Measurements from ENCODE around the gene CASK.
"Not testable (repeated sequence)": the region's sequence is repeated elsewhere in the genome, so short reads cannot be mapped to it uniquely, and the experiment has no call there.

CASK gene

GRCh38 chrX:41519468-41519867, 403.9 kb downstream of the CASK start:
- H3K4me3 ChIP-seq (ENCODE audit: low read length), result no peak overlapping the region
- H3K4me2 ChIP-seq (ENCODE audit: low read length), result no peak overlapping the region
- peaks cover 4% of the 10 kb centered on the region for H3K4me1 ChIP-seq (ENCODE audit: control insufficient read depth, insufficient read depth, low read length)
- no peaks in the 10 kb centered on the region for H3K36me3 ChIP-seq (ENCODE audit: insufficient read depth, low read length)
- no peak overlapping the region for H3K9ac ChIP-seq (ENCODE audit: low read depth, low read length)
- no peaks in the 10 kb centered on the region for H3K9me3 ChIP-seq (replicated peaks; ENCODE audit: low read length)
- H3K27me3 ChIP-seq (ENCODE audit: control insufficient read depth, insufficient read depth, low read length), result peaks cover 17% of the 10 kb centered on the region

- H3K4me1 ChIP-seq (ENCODE audit: control insufficient read depth, insufficient read depth, low read length), result no peaks in the 10 kb centered on the region
- no peak overlapping the region for H3K4me2 ChIP-seq (ENCODE audit: low read length)
- no peaks in the 10 kb centered on the region for H3K9me3 ChIP-seq (replicated peaks; ENCODE audit: low read length)
- H3K4me3 ChIP-seq (ENCODE audit: low read length), result no peak overlapping the region
- peaks cover 17% of the 10 kb centered on the region for H3K27me3 ChIP-seq (ENCODE audit: control insufficient read depth, insufficient read depth, low read length)
- H3K36me3 ChIP-seq (ENCODE audit: insufficient read depth, low read length), result no peaks in the 10 kb centered on the region
- H3K9ac ChIP-seq (ENCODE audit: low read depth, low read length), result no peak overlapping the region
Measured at GRCh38 chrX:41518841-41519220, 404.5 kb downstream of the CASK start.

- no peak overlapping the region for H3K4me2 ChIP-seq (ENCODE audit: low read length)
- no peaks in the 10 kb centered on the region for H3K4me1 ChIP-seq (ENCODE audit: control insufficient read depth, insufficient read depth, low read length)
- H3K27me3 ChIP-seq (ENCODE audit: control insufficient read depth, insufficient read depth, low read length), result peaks cover 17% of the 10 kb centered on the region
- H3K9me3 ChIP-seq (replicated peaks; ENCODE audit: low read length), result no peaks in the 10 kb centered on the region
- H3K4me3 ChIP-seq (ENCODE audit: low read length), result no peak overlapping the region
- H3K36me3 ChIP-seq (ENCODE audit: insufficient read depth, low read length), result no peaks in the 10 kb centered on the region
- H3K9ac ChIP-seq (ENCODE audit: low read depth, low read length), result no peak overlapping the region
Measured at GRCh38 chrX:41518127-41518840, 405.1 kb downstream of the CASK start.

GRCh38 chrX:41516999-41517765, 406.2 kb downstream of the CASK start:
- no peak overlapping the region for H3K4me3 ChIP-seq (ENCODE audit: low read length)
- no peak overlapping the region for H3K4me2 ChIP-seq (ENCODE audit: low read length)
- H3K36me3 ChIP-seq (ENCODE audit: insufficient read depth, low read length), result no peaks in the 10 kb centered on the region
- H3K9ac ChIP-seq (ENCODE audit: low read depth, low read length), result no peak overlapping the region
- no peaks in the 10 kb centered on the region for H3K4me1 ChIP-seq (ENCODE audit: control insufficient read depth, insufficient read depth, low read length)
- H3K27me3 ChIP-seq (ENCODE audit: control insufficient read depth, insufficient read depth, low read length), result peaks cover 17% of the 10 kb centered on the region
- no peaks in the 10 kb centered on the region for H3K9me3 ChIP-seq (replicated peaks; ENCODE audit: low read length)

GRCh38 chrX:41516456-41516855, 406.9 kb downstream of the CASK start:
- Histone ChIP-seq H3K4me2 (ENCODE audit: low read length) (no peak overlapping the region), H3K9me3 (replicated peaks; ENCODE audit: low read length) (no peaks in the 10 kb centered on the region), H3K27me3 (ENCODE audit: control insufficient read depth, insufficient read depth, low read length) (peaks cover 14% of the 10 kb centered on the region), H3K4me3 (ENCODE audit: low read length) (no peak overlapping the region), H3K36me3 (ENCODE audit: insufficient read depth, low read length) (no peaks in the 10 kb centered on the region), H3K4me1 (ENCODE audit: control insufficient read depth, insufficient read depth, low read length) (no peaks in the 10 kb centered on the region), H3K9ac (ENCODE audit: low read depth, low read length) (no peak overlapping the region)

- no peak overlapping the region for H3K4me2 ChIP-seq (ENCODE audit: low read length)
- no peaks in the 10 kb centered on the region for H3K9me3 ChIP-seq (replicated peaks; ENCODE audit: low read length)
- H3K36me3 ChIP-seq (ENCODE audit: insufficient read depth, low read length), result no peaks in the 10 kb centered on the region
- H3K9ac ChIP-seq (ENCODE audit: low read depth, low read length), result no peak overlapping the region
- peaks cover 10% of the 10 kb centered on the region for H3K27me3 ChIP-seq (ENCODE audit: control insufficient read depth, insufficient read depth, low read length)
- no peak overlapping the region for H3K4me3 ChIP-seq (ENCODE audit: low read length)
- no peaks in the 10 kb centered on the region for H3K4me1 ChIP-seq (ENCODE audit: control insufficient read depth, insufficient read depth, low read length)
Measured at GRCh38 chrX:41515376-41515775, 408.0 kb downstream of the CASK start.

GRCh38 chrX:41514179-41514578, 409.2 kb downstream of the CASK start:
- peaks cover 10% of the 10 kb centered on the region for H3K27me3 ChIP-seq (ENCODE audit: control insufficient read depth, insufficient read depth, low read length)
- no peak overlapping the region for H3K9ac ChIP-seq (ENCODE audit: low read depth, low read length)
- H3K4me1 ChIP-seq (ENCODE audit: control insufficient read depth, insufficient read depth, low read length), result no peaks in the 10 kb centered on the region
- H3K36me3 ChIP-seq (ENCODE audit: insufficient read depth, low read length), result no peaks in the 10 kb centered on the region
- H3K4me2 ChIP-seq (ENCODE audit: low read length), result no peak overlapping the region
- H3K9me3 ChIP-seq (replicated peaks; ENCODE audit: low read length), result no peaks in the 10 kb centered on the region
- no peak overlapping the region for H3K4me3 ChIP-seq (ENCODE audit: low read length)

GRCh38 chrX:41512853-41513252, 410.5 kb downstream of the CASK start:
- H3K9me3 ChIP-seq (replicated peaks; ENCODE audit: low read length); H3K4me3 ChIP-seq (ENCODE audit: low read length); H3K9ac ChIP-seq (ENCODE audit: low read depth, low read length); H3K4me1 ChIP-seq (ENCODE audit: control insufficient read depth, insufficient read depth, low read length); H3K27me3 ChIP-seq (ENCODE audit: control insufficient read depth, insufficient read depth, low read length); H3K4me2 ChIP-seq (ENCODE audit: low read length); H3K36me3 ChIP-seq (ENCODE audit: insufficient read depth, low read length): not testable (repeated sequence)

- Histone ChIP-seq H3K4me3 (ENCODE audit: low read length) (no peak overlapping the region), H3K27me3 (ENCODE audit: control insufficient read depth, insufficient read depth, low read length) (peaks cover 10% of the 10 kb centered on the region), H3K4me2 (ENCODE audit: low read length) (no peak overlapping the region), H3K9ac (ENCODE audit: low read depth, low read length) (no peak overlapping the region), H3K36me3 (ENCODE audit: insufficient read depth, low read length) (no peaks in the 10 kb centered on the region), H3K9me3 (replicated peaks; ENCODE audit: low read length) (no peaks in the 10 kb centered on the region), H3K4me1 (ENCODE audit: control insufficient read depth, insufficient read depth, low read length) (no peaks in the 10 kb centered on the region)
Measured at GRCh38 chrX:41512394-41512793, 411.0 kb downstream of the CASK start.

GRCh38 chrX:41507919-41508318, 415.4 kb downstream of the CASK start:
- Histone ChIP-seq H3K4me2 (ENCODE audit: low read length) (no peak overlapping the region), H3K4me3 (ENCODE audit: low read length) (no peak overlapping the region), H3K9me3 (replicated peaks; ENCODE audit: low read length) (no peaks in the 10 kb centered on the region), H3K9ac (ENCODE audit: low read depth, low read length) (no peak overlapping the region), H3K27me3 (ENCODE audit: control insufficient read depth, insufficient read depth, low read length) (peaks cover 3% of the 10 kb centered on the region), H3K4me1 (ENCODE audit: control insufficient read depth, insufficient read depth, low read length) (no peaks in the 10 kb centered on the region), H3K36me3 (ENCODE audit: insufficient read depth, low read length) (no peaks in the 10 kb centered on the region)

- H3K27me3 ChIP-seq (ENCODE audit: control insufficient read depth, insufficient read depth, low read length), result peaks cover 7% of the 10 kb centered on the region
- H3K4me3 ChIP-seq (ENCODE audit: low read length), result no peak overlapping the region
- no peaks in the 10 kb centered on the region for H3K4me1 ChIP-seq (ENCODE audit: control insufficient read depth, insufficient read depth, low read length)
- no peak overlapping the region for H3K4me2 ChIP-seq (ENCODE audit: low read length)
- no peak overlapping the region for H3K9ac ChIP-seq (ENCODE audit: low read depth, low read length)
- no peaks in the 10 kb centered on the region for H3K36me3 ChIP-seq (ENCODE audit: insufficient read depth, low read length)
- H3K9me3 ChIP-seq (replicated peaks; ENCODE audit: low read length), result no peaks in the 10 kb centered on the region
Measured at GRCh38 chrX:41502004-41502403, 421.4 kb downstream of the CASK start.

GRCh38 chrX:41499984-41500383, 423.4 kb downstream of the CASK start:
- Histone ChIP-seq H3K27me3 (ENCODE audit: control insufficient read depth, insufficient read depth, low read length) (peaks cover 4% of the 10 kb centered on the region), H3K9ac (ENCODE audit: low read depth, low read length) (no peak overlapping the region), H3K36me3 (ENCODE audit: insufficient read depth, low read length) (no peaks in the 10 kb centered on the region), H3K4me2 (ENCODE audit: low read length) (no peak overlapping the region), H3K4me1 (ENCODE audit: control insufficient read depth, insufficient read depth, low read length) (no peaks in the 10 kb centered on the region), H3K9me3 (replicated peaks; ENCODE audit: low read length) (no peaks in the 10 kb centered on the region), H3K4me3 (ENCODE audit: low read length) (no peak overlapping the region)
